Panc1 (cell line): ENCODE data around the gene OR2Y1. TPM values are rescaled to one million over a fixed set of nuclear protein-coding genes. Genes with fewer than 3 reads are reported as not detected.
"Not testable (repeated sequence)": the region's sequence is repeated elsewhere in the genome, so short reads cannot be mapped to it uniquely, and the experiment has no call there.

ENCODE experiments used
- ATAC-seq: fragments of 200-7000 bp; cut with Tn5 transposase; 2 replicates; pipeline ENCODE4 v1.9.1; 2020; ENCODE audit warnings: mild to moderate bottlenecking, moderate library complexity
- BruUV-seq: library from RNA; stranded (reverse); fragments of 400-500 nt; replicated peaks from 2 replicates; lab custom pipeline; 2021; lab: Mats Ljungman, UMichigan
- CTCF ChIA-PET: fragments of 300-600 bp; sonication (Branson Sonifier 250); formaldehyde crosslinking; loops from one replicate; lab custom pipeline; 2022; ENCODE audit warnings: antibody characterized with exemption; lab: Charles Lee
- POLR2A ChIA-PET: fragments of 300-600 bp; sonication (Branson Sonifier 250); formaldehyde crosslinking; loops from one replicate; lab custom pipeline; 2022; ENCODE audit warnings: antibody characterized with exemption; lab: Charles Lee
- DNase-seq: peaks from one replicate; pipeline ENCODE4 v3.0.0-alpha.2; 2010; ENCODE audit warnings: low read depth, low spot score
- H3K27ac ChIP-seq: 2 replicates; pipeline ENCODE4 v1.5.1; 2011; ENCODE audit warnings: mild to moderate bottlenecking, low read length, inconsistent platforms
- H3K27me3 ChIP-seq: fragments of 200-500 bp; sonication (Bioruptor generic); 2 replicates; pipeline ENCODE4 v1.6.0; 2014; ENCODE audit warnings: low read length, inconsistent platforms; ENCODE audit not compliant: control insufficient read depth, insufficient read depth
- H3K36me3 ChIP-seq: fragments of 200-500 bp; sonication (Bioruptor generic); 2 replicates; pipeline ENCODE4 v1.5.1; 2014; ENCODE audit warnings: inconsistent platforms, mild to moderate bottlenecking, low read length, moderate library complexity; ENCODE audit not compliant: control insufficient read depth, insufficient read depth
- H3K4me1 ChIP-seq: 2 replicates; pipeline ENCODE4 v1.5.1; 2011; ENCODE audit warnings: inconsistent platforms, mild to moderate bottlenecking, low read length, moderate library complexity; ENCODE audit not compliant: control insufficient read depth, insufficient read depth
- H3K4me3 ChIP-seq, 2 experiments: 2 replicates each; pipeline ENCODE4 v1.5.1; 2011 to 2012; ENCODE audit warnings: low read depth in 2 of 2, low read length in 2 of 2, mild to moderate bottlenecking in 2 of 2, inconsistent platforms in 1 of 2, moderate library complexity in 1 of 2
- H3K9me3 ChIP-seq: fragments of 200-500 bp; sonication (Bioruptor generic); 2 replicates; pipeline ENCODE4 v1.5.1; 2014; ENCODE audit warnings: low read depth, mild to moderate bottlenecking, inconsistent platforms, low read length, moderate library complexity; ENCODE audit not compliant: control insufficient read depth, insufficient read depth
- POLR2AphosphoS5 ChIP-seq: IDR thresholded peaks from 2 replicates; pipeline ENCODE4 v1.6.1; 2012; ENCODE audit warnings: mild to moderate bottlenecking, low read depth, low read length, moderate library complexity
- SIN3A ChIP-seq: IDR thresholded peaks from 2 replicates; pipeline ENCODE4 v1.6.1; 2012; ENCODE audit warnings: low read depth, mild to moderate bottlenecking, low read length, moderate library complexity, borderline replicate concordance; ENCODE audit not compliant: insufficient read depth
- TCF7L2 ChIP-seq: IDR thresholded peaks from 2 replicates; pipeline ENCODE4 v1.6.1; 2011; ENCODE audit warnings: mild to moderate bottlenecking, low read depth, low read length, inconsistent platforms
- in situ Hi-C: cut with HindIII; loops from 2 replicates; pipeline ENCODE4 v1.10.0; 2016; ENCODE audit warnings: low sequenced_read_pairs, low pct_unique_long_range_greater_than_20kb
- intact Hi-C: fragments of 100-400 bp; cut with micrococcal nuclease; formaldehyde crosslinking; loops from one replicate; pipeline ENCODE4 v1.10.0; 2022; ENCODE audit not compliant: unreplicated experiment
- total RNA-seq: library from RNA; stranded (reverse); gene quantifications from one replicate; pipeline ENCODE4 v1.2.1, GENCODE V29; 2021; ENCODE audit not compliant: unreplicated experiment
- TF ChIP-seq, protein P1 (sequence below): fragments of 450-650 bp; IDR thresholded peaks from 2 replicates; pipeline ENCODE4 v1.5.1; 2017; ENCODE audit warnings: mild to moderate bottlenecking
- TF ChIP-seq, protein P2 (sequence below), 2 experiments: IDR thresholded peaks; 2 replicates each; pipeline ENCODE4 v1.6.1; 2011 to 2012; ENCODE audit warnings: low read depth in 2 of 2, control low read depth in 1 of 2, low read length in 1 of 2, mild to moderate bottlenecking in 1 of 2, moderate library complexity in 1 of 2; ENCODE audit not compliant: insufficient read depth in 1 of 2

Gene OR2Y1
- total RNA-seq, 1 experiment from 2014 or later: not detected

DNA sequence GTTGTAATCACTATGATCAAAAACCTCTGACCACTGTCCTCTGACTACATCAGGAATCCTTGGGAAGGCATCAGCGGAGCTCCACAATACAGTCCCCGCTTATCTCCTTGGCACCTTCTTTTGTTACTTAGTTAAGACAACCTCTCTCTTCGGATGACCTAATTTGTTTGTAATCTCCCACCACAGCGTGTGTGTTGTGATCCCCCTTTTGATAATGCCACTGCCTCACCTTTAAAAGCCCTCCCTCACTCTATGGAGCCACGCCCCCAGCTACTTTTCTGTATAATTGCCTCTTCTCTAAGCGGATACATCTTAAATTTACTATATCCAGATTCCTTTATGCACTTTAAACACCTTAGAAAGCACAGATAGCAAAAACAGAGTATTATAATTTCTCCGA is 35.9 kb downstream of the OR2Y1 start:
- no peak for TF ChIP-seq POLR2AphosphoS5
- TF ChIP-seq TCF7L2: no peak
- TF ChIP-seq SIN3A: no peak
- TF ChIP-seq, protein P1, sequence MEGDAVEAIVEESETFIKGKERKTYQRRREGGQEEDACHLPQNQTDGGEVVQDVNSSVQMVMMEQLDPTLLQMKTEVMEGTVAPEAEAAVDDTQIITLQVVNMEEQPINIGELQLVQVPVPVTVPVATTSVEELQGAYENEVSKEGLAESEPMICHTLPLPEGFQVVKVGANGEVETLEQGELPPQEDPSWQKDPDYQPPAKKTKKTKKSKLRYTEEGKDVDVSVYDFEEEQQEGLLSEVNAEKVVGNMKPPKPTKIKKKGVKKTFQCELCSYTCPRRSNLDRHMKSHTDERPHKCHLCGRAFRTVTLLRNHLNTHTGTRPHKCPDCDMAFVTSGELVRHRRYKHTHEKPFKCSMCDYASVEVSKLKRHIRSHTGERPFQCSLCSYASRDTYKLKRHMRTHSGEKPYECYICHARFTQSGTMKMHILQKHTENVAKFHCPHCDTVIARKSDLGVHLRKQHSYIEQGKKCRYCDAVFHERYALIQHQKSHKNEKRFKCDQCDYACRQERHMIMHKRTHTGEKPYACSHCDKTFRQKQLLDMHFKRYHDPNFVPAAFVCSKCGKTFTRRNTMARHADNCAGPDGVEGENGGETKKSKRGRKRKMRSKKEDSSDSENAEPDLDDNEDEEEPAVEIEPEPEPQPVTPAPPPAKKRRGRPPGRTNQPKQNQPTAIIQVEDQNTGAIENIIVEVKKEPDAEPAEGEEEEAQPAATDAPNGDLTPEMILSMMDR: no peak
- TF ChIP-seq, protein P2, sequence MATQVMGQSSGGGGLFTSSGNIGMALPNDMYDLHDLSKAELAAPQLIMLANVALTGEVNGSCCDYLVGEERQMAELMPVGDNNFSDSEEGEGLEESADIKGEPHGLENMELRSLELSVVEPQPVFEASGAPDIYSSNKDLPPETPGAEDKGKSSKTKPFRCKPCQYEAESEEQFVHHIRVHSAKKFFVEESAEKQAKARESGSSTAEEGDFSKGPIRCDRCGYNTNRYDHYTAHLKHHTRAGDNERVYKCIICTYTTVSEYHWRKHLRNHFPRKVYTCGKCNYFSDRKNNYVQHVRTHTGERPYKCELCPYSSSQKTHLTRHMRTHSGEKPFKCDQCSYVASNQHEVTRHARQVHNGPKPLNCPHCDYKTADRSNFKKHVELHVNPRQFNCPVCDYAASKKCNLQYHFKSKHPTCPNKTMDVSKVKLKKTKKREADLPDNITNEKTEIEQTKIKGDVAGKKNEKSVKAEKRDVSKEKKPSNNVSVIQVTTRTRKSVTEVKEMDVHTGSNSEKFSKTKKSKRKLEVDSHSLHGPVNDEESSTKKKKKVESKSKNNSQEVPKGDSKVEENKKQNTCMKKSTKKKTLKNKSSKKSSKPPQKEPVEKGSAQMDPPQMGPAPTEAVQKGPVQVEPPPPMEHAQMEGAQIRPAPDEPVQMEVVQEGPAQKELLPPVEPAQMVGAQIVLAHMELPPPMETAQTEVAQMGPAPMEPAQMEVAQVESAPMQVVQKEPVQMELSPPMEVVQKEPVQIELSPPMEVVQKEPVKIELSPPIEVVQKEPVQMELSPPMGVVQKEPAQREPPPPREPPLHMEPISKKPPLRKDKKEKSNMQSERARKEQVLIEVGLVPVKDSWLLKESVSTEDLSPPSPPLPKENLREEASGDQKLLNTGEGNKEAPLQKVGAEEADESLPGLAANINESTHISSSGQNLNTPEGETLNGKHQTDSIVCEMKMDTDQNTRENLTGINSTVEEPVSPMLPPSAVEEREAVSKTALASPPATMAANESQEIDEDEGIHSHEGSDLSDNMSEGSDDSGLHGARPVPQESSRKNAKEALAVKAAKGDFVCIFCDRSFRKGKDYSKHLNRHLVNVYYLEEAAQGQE (IDR thresholded peaks at IDR 0.05; ENCODE audit: insufficient read depth in 1 of 2, low read depth in 2 of 2, low read length in 1 of 2): no peak
- BruUV-seq: no TSS peak
- CTCF ChIA-PET: no interaction called here

DNA sequence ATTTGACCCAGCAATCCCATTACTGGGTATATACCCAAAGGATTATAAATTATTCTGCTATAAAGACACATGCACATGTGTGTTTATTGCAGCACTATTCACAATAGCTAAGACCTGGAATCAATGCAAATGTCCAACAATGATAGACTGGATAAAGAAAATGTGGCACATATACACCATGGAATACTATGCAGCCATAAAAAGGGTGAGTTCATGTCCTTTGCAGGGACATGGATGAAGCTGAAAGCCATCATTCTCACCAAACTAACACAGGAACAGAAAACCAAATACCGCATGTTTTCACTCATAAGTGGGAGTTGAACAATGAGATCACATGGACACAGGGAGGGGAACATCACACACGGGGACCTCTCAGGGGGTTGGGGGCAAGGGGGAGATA is 36.5 kb downstream of the OR2Y1 start:
- H3K27ac ChIP-seq, H3K9me3 ChIP-seq, H3K4me1 ChIP-seq, ATAC-seq, CTCF ChIA-PET, BruUV-seq, H3K4me3 ChIP-seq, intact Hi-C loops, H3K36me3 ChIP-seq, H3K27me3 ChIP-seq, DNase-seq, in situ Hi-C loops, POLR2A ChIA-PET: not testable (repeated sequence)

More for the DNA sequence above, 35.9 kb downstream of the OR2Y1 start:
- peaks cover 6% of the 10 kb centered on the region for H3K27me3 ChIP-seq
- no peaks in the 10 kb centered on the region for H3K4me1 ChIP-seq
- no peak overlapping the region for H3K27ac ChIP-seq
- DNase-seq (no peak), ATAC-seq (no peak)
- H3K36me3 ChIP-seq: no peaks in the 10 kb centered on the region
- intact Hi-C loops: no loop called here
- POLR2A ChIA-PET: no interaction called here
- in situ Hi-C loops: no loop called here
- no peak overlapping the region for H3K4me3 ChIP-seq
- H3K9me3 ChIP-seq: no peaks in the 10 kb centered on the region

DNA sequence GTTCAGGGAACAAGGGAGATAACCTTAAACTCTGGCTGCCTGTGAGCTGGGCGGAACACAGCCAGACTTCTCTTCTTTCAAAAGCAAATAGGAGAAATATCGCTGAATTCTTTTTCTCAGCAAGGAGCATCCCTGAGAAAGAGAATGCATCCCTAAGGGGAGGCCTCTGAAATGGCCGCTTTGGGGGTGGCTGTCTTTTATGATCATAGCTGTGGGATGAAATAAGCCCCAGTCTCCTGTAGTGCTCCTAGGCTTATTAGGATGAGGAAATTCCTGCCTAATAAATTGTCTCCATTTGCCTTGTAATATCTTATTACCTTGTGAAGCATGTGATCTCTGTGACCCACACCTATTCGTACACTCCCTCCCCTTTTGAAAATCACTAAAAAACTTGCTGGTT is 39.4 kb downstream of the OR2Y1 start:
- CTCF ChIA-PET, H3K27ac ChIP-seq, H3K4me3 ChIP-seq, H3K9me3 ChIP-seq, H3K4me1 ChIP-seq, ATAC-seq, BruUV-seq, intact Hi-C loops, in situ Hi-C loops, DNase-seq, H3K36me3 ChIP-seq, POLR2A ChIA-PET, H3K27me3 ChIP-seq: not testable (repeated sequence)
